ENCODE results near the gene USP36. TPM values are rescaled to one million over a fixed set of nuclear protein-coding genes. Genes with fewer than 3 reads are reported as not detected.

Gene USP36
- total and polyA plus RNA-seq, 9 of the 15 experiments (the other 6 are each of a cell fraction or from before 2014, with no cell fraction given), result 6.4 to 72.8 (median 22.5) TPM

- no peak for TF ChIP-seq ZBTB40 (IDR thresholded peaks at IDR 0.05)
- no peak for TF ChIP-seq ZBTB40 (CRISPR knock-in tag; IDR thresholded peaks at IDR 0.05)
- peak; percentile 48 for TF ChIP-seq L3MBTL2 (IDR thresholded peaks at IDR 0.05)
Observed at GRCh38 chr17:78854508-78854907, 13.9 kb upstream of the USP36 start (continued).

Data from K562 (cell line).